ENCODE results near the gene ATP1A2. TPM values are rescaled to one million over a fixed set of nuclear protein-coding genes. Genes with fewer than 3 reads are reported as not detected.

ATP1A2 gene
- total and polyA plus RNA-seq, 2 donors (not counting 3 experiments of a cell fraction or from before 2014, with no cell fraction given), result not detected

DNA sequence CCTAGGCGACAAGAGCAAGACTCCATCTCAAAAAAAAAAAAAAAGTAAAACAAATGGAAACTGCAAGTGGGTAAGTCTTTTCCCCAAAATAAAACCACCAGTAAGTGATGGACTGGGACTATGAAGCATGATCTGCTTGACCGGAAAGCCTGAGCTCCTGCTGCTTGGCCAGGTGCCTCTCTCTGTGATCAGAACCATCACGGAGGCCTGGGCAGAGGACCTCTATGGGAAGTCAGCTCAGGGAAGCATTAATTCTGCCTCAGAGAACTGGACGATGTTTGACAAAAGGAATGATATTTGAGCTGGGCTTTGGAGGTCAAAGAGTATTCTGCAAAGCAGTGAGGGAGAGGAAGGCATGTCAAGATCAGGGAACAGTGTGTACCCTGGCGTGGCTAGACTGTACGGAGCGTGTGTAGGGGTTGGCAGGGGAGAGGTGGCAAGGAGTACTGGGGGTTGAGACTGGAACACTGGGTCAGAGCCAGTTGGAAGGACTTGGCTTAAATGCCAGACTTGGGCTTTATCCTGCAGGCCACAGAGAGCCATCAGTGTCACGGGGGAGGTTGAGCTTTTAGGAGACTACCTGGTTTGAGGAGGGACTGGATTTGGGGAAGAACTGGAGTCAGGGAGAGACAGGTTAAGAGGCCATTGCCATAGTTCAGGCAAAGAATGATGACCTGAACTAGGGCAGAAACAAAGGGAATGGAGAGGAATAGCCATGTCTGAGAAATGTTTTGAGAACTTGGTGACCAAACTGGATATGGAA is 16.4 kb downstream of the ATP1A2 start:
- no TSS peak for BruUV-seq (replicated peaks)
- CTCF ChIA-PET, result interaction anchor here (1.1 kb wide), 1 partner anchor 23 kb away, joined by 3 read pairs; no protein-coding TSS in a partner anchor

More for the DNA sequence above, 16.4 kb downstream of the ATP1A2 start:
- H3K36me3 ChIP-seq (ENCODE audit: control insufficient read depth in 2 of 2, extremely low read depth in 1 of 2, insufficient read depth in 2 of 2, low read length in 2 of 2), result no peaks in the 10 kb centered on the region
- no peaks in the 10 kb centered on the region for H3K9me3 ChIP-seq (replicated peaks; ENCODE audit: control insufficient read depth, insufficient read depth, low read length)
- no peak overlapping the region for H3K4me2 ChIP-seq (ENCODE audit: insufficient read depth, low read length)
- TF ChIP-seq, protein P1, sequence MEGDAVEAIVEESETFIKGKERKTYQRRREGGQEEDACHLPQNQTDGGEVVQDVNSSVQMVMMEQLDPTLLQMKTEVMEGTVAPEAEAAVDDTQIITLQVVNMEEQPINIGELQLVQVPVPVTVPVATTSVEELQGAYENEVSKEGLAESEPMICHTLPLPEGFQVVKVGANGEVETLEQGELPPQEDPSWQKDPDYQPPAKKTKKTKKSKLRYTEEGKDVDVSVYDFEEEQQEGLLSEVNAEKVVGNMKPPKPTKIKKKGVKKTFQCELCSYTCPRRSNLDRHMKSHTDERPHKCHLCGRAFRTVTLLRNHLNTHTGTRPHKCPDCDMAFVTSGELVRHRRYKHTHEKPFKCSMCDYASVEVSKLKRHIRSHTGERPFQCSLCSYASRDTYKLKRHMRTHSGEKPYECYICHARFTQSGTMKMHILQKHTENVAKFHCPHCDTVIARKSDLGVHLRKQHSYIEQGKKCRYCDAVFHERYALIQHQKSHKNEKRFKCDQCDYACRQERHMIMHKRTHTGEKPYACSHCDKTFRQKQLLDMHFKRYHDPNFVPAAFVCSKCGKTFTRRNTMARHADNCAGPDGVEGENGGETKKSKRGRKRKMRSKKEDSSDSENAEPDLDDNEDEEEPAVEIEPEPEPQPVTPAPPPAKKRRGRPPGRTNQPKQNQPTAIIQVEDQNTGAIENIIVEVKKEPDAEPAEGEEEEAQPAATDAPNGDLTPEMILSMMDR (IDR thresholded peaks at IDR 0.05; ENCODE audit: extremely low read depth in 1 of 2, insufficient read depth in 1 of 2, low read depth in 1 of 2, low read length in 2 of 2), result no peak
- TF ChIP-seq, protein P2, sequence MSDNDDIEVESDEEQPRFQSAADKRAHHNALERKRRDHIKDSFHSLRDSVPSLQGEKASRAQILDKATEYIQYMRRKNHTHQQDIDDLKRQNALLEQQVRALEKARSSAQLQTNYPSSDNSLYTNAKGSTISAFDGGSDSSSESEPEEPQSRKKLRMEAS (IDR thresholded peaks at IDR 0.05; ENCODE audit: insufficient read depth, insufficient read length), result no peak
- TF ChIP-seq JUN (IDR thresholded peaks at IDR 0.05; ENCODE audit: borderline replicate concordance, insufficient read depth, insufficient read length, low read depth), result no peak
- no peak for TF ChIP-seq MYC (IDR thresholded peaks at IDR 0.05; ENCODE audit: low read depth, low read length)
- TF ChIP-seq FOS (IDR thresholded peaks at IDR 0.05; ENCODE audit: borderline replicate concordance, insufficient read depth, low read length), result no peak
- TF ChIP-seq POLR2A (IDR thresholded peaks at IDR 0.05; ENCODE audit: low read depth, low read length), result no peak
- TF ChIP-seq EZH2 (IDR thresholded peaks at IDR 0.05; ENCODE audit: borderline replicate concordance, low read depth, low read length, severe bottlenecking), result no peak
- no peaks in the 10 kb centered on the region for H3K9me1 ChIP-seq (replicated peaks; ENCODE audit: control insufficient read depth, extremely low read depth, insufficient read depth, low read length)
- no peak for FAIRE-seq
- no peaks in the 10 kb centered on the region for H3K79me2 ChIP-seq (ENCODE audit: control insufficient read depth, insufficient read depth, low read length)
- no peak overlapping the region for H2AFZ ChIP-seq (ENCODE audit: low read depth, low read length)
- H3K9ac ChIP-seq (replicated peaks; ENCODE audit: extremely low read depth, insufficient read depth, low read length), result no peak overlapping the region
- H3K4me3 ChIP-seq (replicated peaks in 1 of 3; ENCODE audit: insufficient read depth in 1 of 3, low read depth in 1 of 3, low read length in 3 of 3), result no peak overlapping the region
- no peak for DNase-seq (ENCODE audit: low read depth, low spot score)
- no peaks in the 10 kb centered on the region for H3K27me3 ChIP-seq (ENCODE audit: control insufficient read depth in 2 of 2, insufficient read depth in 2 of 2, low read length in 2 of 2)
- no peaks in the 10 kb centered on the region for H3K4me1 ChIP-seq (ENCODE audit: control insufficient read depth, extremely low read depth, insufficient read depth, low read length)
- dilution Hi-C loops (cut with MboI; ENCODE audit: extremely low pct_ligation_motif_present, low sequenced_read_pairs) (no loop called here), intact Hi-C loops (cut with micrococcal nuclease) (no loop called here)
- H4K20me1 ChIP-seq (replicated peaks; ENCODE audit: control insufficient read depth, extremely low read depth, insufficient read depth, low read length), result no peaks in the 10 kb centered on the region
- H3K27ac ChIP-seq (ENCODE audit: insufficient read depth, low read depth, low read length), result no peak overlapping the region
- POLR2A ChIA-PET, result no interaction called here

Measured in endothelial cell of umbilical vein (primary cell).